Measurements from ENCODE around the gene RNF187. TPM values are rescaled to one million over a fixed set of nuclear protein-coding genes. Genes with fewer than 3 reads are reported as not detected.

Gene RNF187
- total RNA-seq, 1 experiment from 2014 or later: 141 TPM

GRCh38 chr1:228514421-228514820 is 27.2 kb downstream of the RNF187 start:
- H3K36me3 Mint-ChIP-seq: no peaks in the 10 kb centered on the region
- no peak for ATAC-seq
- ChIA-PET POLR2A (no interaction called here), CTCF (interaction anchor here (1.1 to 2.0 kb wide), 4 partner anchors 13 to 515 kb away, joined by 4 to 8 read pairs (median 5); no protein-coding TSS in a partner anchor)
- H3K4me1 Mint-ChIP-seq: no peaks in the 10 kb centered on the region
- H3K9me3 Mint-ChIP-seq: peaks cover 2% of the 10 kb centered on the region
- TF ChIP-seq ZNF423 (CRISPR knock-in tag; IDR thresholded peaks at IDR 0.05): no peak
- no peak for TF ChIP-seq CREM (CRISPR knock-in tag; IDR thresholded peaks at IDR 0.05)
- no peak for TF ChIP-seq ELF4 (CRISPR knock-in tag; IDR thresholded peaks at IDR 0.05; ENCODE audit: low read depth)
- TF ChIP-seq ZNF425 (CRISPR knock-in tag; conservative IDR thresholded peaks at IDR 0.05): no peak
- TF ChIP-seq NR2C2 (CRISPR knock-in tag; IDR thresholded peaks at IDR 0.05): no peak
- no peak for TF ChIP-seq GTF2I (CRISPR knock-in tag; conservative IDR thresholded peaks at IDR 0.05)
- TF ChIP-seq PRDM15 (CRISPR knock-in tag; IDR thresholded peaks at IDR 0.05): no peak
- no peak for TF ChIP-seq PRRX2 (CRISPR knock-in tag; IDR thresholded peaks at IDR 0.05)
- TF ChIP-seq NFYB (CRISPR knock-in tag; conservative IDR thresholded peaks at IDR 0.05; ENCODE audit: low read depth): no peak
- TF ChIP-seq HMGXB4 (CRISPR knock-in tag; IDR thresholded peaks at IDR 0.05): no peak
- no peak for TF ChIP-seq ZBTB43 (CRISPR knock-in tag; IDR thresholded peaks at IDR 0.05)
- no peak for TF ChIP-seq ZNF512 (CRISPR knock-in tag; IDR thresholded peaks at IDR 0.05; ENCODE audit: borderline replicate concordance)
- no peak for DNase-seq (ENCODE audit: low spot score)
- H3K4me3 Mint-ChIP-seq: no peak overlapping the region
- no peak overlapping the region for H3K27ac Mint-ChIP-seq
- H3K27me3 Mint-ChIP-seq (ENCODE audit: low read depth): peaks cover 97% of the 10 kb centered on the region

- DNase-seq (ENCODE audit: low spot score): no peak
- Mint-ChIP-seq H3K27ac (no peak overlapping the region), H3K4me1 (no peaks in the 10 kb centered on the region), H3K27me3 (ENCODE audit: low read depth) (peaks cover 97% of the 10 kb centered on the region), H3K36me3 (no peaks in the 10 kb centered on the region), H3K4me3 (no peak overlapping the region), H3K9me3 (no peaks in the 10 kb centered on the region)
- ChIA-PET CTCF (interaction anchor here (0.6 to 1.6 kb wide), 10 partner anchors 15 to 516 kb away, joined by 3 to 6 read pairs (median 4); partner anchors contain the start of gene TRIM11), POLR2A (interaction anchor here (0.7 kb wide), 1 partner anchor 201 kb away, joined by 5 read pairs; no protein-coding TSS in a partner anchor)
- ATAC-seq: peak; percentile 64; the same call in 1 of the 2 replicates
- no peak for TF ChIP-seq HMGA2 (CRISPR knock-in tag; IDR thresholded peaks at IDR 0.05)
- no peak for TF ChIP-seq ATF1 (CRISPR knock-in tag; IDR thresholded peaks at IDR 0.05)
- peak; percentile 41; the same call in 1 of the 2 replicates for TF ChIP-seq CTCF (IDR thresholded peaks at IDR 0.05)
- TF ChIP-seq ZSCAN18 (CRISPR knock-in tag; IDR thresholded peaks at IDR 0.05): no peak
- no peak for TF ChIP-seq NFE2L1 (CRISPR knock-in tag; IDR thresholded peaks at IDR 0.05)
- no peak for TF ChIP-seq USF2 (CRISPR knock-in tag; IDR thresholded peaks at IDR 0.05)
These were observed 28.1 kb downstream of the RNF187 start for GRCh38 chr1:228515200-228515834.

Data from WTC11 (cell line).